Fibroblast of lung (primary cell): Measurements from ENCODE around the gene ADAMTS9. TPM values are rescaled to one million over a fixed set of nuclear protein-coding genes. Genes with fewer than 3 reads are reported as not detected.

Experiments used
- DNase-seq, 2 donors: peaks; one replicate each; pipeline versions ENCODE4 v3.0.0 to v3.0.0-alpha.2; 2010; ENCODE audit warnings: low read depth in 2 of 2
- H2AFZ ChIP-seq: 2 replicates; pipeline ENCODE4 v1.5.1; 2012; ENCODE audit warnings: low read length, control low read depth, inconsistent platforms
- H3K27ac ChIP-seq: 2 replicates; pipeline ENCODE4 v1.5.1; 2011; ENCODE audit warnings: low read length, control low read depth; ENCODE audit not compliant: insufficient read depth
- H3K27me3 ChIP-seq: 2 replicates; pipeline ENCODE4 v1.5.1; 2011; ENCODE audit warnings: mild to moderate bottlenecking, low read length; ENCODE audit not compliant: control insufficient read depth, insufficient read depth
- H3K36me3 ChIP-seq: 2 replicates; pipeline ENCODE4 v1.5.1; 2011; ENCODE audit warnings: low read length; ENCODE audit not compliant: control insufficient read depth, insufficient read depth
- H3K4me1 ChIP-seq: 2 replicates; pipeline ENCODE4 v1.5.1; 2011; ENCODE audit warnings: low read length; ENCODE audit not compliant: control insufficient read depth, insufficient read depth; ENCODE audit errors: extremely low read depth
- H3K4me2 ChIP-seq: 2 replicates; pipeline ENCODE4 v1.5.1; 2011; ENCODE audit warnings: low read length, control low read depth; ENCODE audit not compliant: insufficient read depth; ENCODE audit errors: extremely low read depth
- H3K4me3 ChIP-seq, 4 experiments: fragments of 200-600 bp in 1 of 4; sonication (generic) in 1 of 4; replicated peaks in 1 of 4; 2 replicates each; pipeline ENCODE4 v1.5.1; 2011 to 2016; ENCODE audit warnings: low read length in 4 of 4, low read depth in 3 of 4, mild to moderate bottlenecking in 3 of 4, control low read depth in 2 of 4, inconsistent platforms in 1 of 4, mixed read lengths in 1 of 4; ENCODE audit not compliant: insufficient read depth in 1 of 4; ENCODE audit errors: control extremely low read depth in 1 of 4
- H3K79me2 ChIP-seq: 2 replicates; pipeline ENCODE4 v1.5.1; 2012; ENCODE audit warnings: mild to moderate bottlenecking, low read length, inconsistent platforms; ENCODE audit not compliant: control insufficient read depth, insufficient read depth
- H3K9ac ChIP-seq: 2 replicates; pipeline ENCODE4 v1.5.1; 2011; ENCODE audit warnings: mild to moderate bottlenecking, low read length, control low read depth; ENCODE audit not compliant: insufficient read depth
- H3K9me3 ChIP-seq: 2 replicates; pipeline ENCODE4 v1.5.1; 2012; ENCODE audit warnings: low read depth, low read length; ENCODE audit not compliant: control insufficient read depth, insufficient read depth
- H4K20me1 ChIP-seq: 2 replicates; pipeline ENCODE4 v1.5.1; 2011; ENCODE audit warnings: low read length; ENCODE audit not compliant: control insufficient read depth, insufficient read depth; ENCODE audit errors: extremely low read depth
- CTCF ChIP-seq, 2 donors: IDR thresholded peaks in 1 of 2; conservative IDR thresholded peaks in 1 of 2; 1 replicate in 1 of 2; 2 replicates in 1 of 2; pipeline ENCODE4 v1.5.1; 2011 to 2012; ENCODE audit warnings: low read length in 2 of 2, control low read depth in 1 of 2, inconsistent platforms in 1 of 2, low read depth in 1 of 2, mild to moderate bottlenecking in 1 of 2
- EZH2 ChIP-seq: IDR thresholded peaks from 2 replicates; pipeline ENCODE4 v1.5.1; 2012; ENCODE audit warnings: low read length, control low read depth, mild to moderate bottlenecking; ENCODE audit errors: missing control alignments
- polyA plus RNA-seq, 2 donors: library from polyadenylated mRNA; depleted of rRNA in 1 of 2; stranded (reverse) in 1 of 2; unstranded in 1 of 2; fragments of >200 nt; gene quantifications; 2 replicates each; pipeline ENCODE4 v1.2.1, GENCODE V29; 2011 to 2012; ENCODE audit warnings: missing spikeins in 1 of 2
- total RNA-seq: library from RNA; depleted of rRNA; stranded (reverse); fragments of >200 nt; gene quantifications from 2 replicates; pipeline ENCODE4 v1.2.1, GENCODE V29; 2014

Gene ADAMTS9
- total and polyA plus RNA-seq, 2 donors (not counting 1 experiment from before 2014, with no cell fraction given): 0.82 to 1.8 TPM

- H3K4me1 ChIP-seq: no peaks in the 10 kb centered on the region
- DNase-seq: no peak
- no peaks in the 10 kb centered on the region for H3K36me3 ChIP-seq
- H3K9me3 ChIP-seq: no peaks in the 10 kb centered on the region
- no peak overlapping the region for H3K4me2 ChIP-seq
- no peaks in the 10 kb centered on the region for H3K79me2 ChIP-seq
- H3K27ac ChIP-seq: no peak overlapping the region
- no peaks in the 10 kb centered on the region for H3K27me3 ChIP-seq
- H4K20me1 ChIP-seq: no peaks in the 10 kb centered on the region
- no peak overlapping the region for H3K4me3 ChIP-seq
- H3K9ac ChIP-seq: no peak overlapping the region
- no peak for TF ChIP-seq CTCF (conservative IDR thresholded peaks at IDR 0.05 in 1 of 2, IDR thresholded peaks at IDR 0.05 in 1 of 2; ENCODE audit: low read depth in 1 of 2, low read length in 2 of 2)
- TF ChIP-seq EZH2: no peak
- no peak overlapping the region for H2AFZ ChIP-seq
Observed at GRCh38 chr3:64563751-64564150, 124.0 kb downstream of the ADAMTS9 start.

GRCh38 chr3:64561868-64562267 is 125.9 kb downstream of the ADAMTS9 start:
- TF ChIP-seq CTCF (conservative IDR thresholded peaks at IDR 0.05 in 1 of 2, IDR thresholded peaks at IDR 0.05 in 1 of 2; ENCODE audit: low read depth in 1 of 2, low read length in 2 of 2): no peak
- no peak for TF ChIP-seq EZH2
- Histone ChIP-seq H3K79me2 (no peaks in the 10 kb centered on the region), H2AFZ (no peak overlapping the region), H3K4me1 (no peaks in the 10 kb centered on the region), H3K27ac (no peak overlapping the region), H3K4me3 (peak overlapping the region in 2 of 4 experiments; percentile 38 to 55), H3K9ac (no peak overlapping the region), H3K4me2 (peak overlapping the region; percentile 69), H4K20me1 (no peaks in the 10 kb centered on the region), H3K9me3 (no peaks in the 10 kb centered on the region), H3K27me3 (no peaks in the 10 kb centered on the region), H3K36me3 (no peaks in the 10 kb centered on the region)
- DNase-seq: no peak

- Histone ChIP-seq H3K9me3 (no peaks in the 10 kb centered on the region), H3K36me3 (no peaks in the 10 kb centered on the region), H3K9ac (no peak overlapping the region), H3K27ac (no peak overlapping the region), H2AFZ (peak overlapping the region; percentile 77), H3K27me3 (no peaks in the 10 kb centered on the region), H3K4me1 (no peaks in the 10 kb centered on the region), H3K79me2 (no peaks in the 10 kb centered on the region), H3K4me2 (peak overlapping the region; percentile 69), H3K4me3 (peak overlapping the region; percentile 21 to 55 (median 36)), H4K20me1 (no peaks in the 10 kb centered on the region)
- TF ChIP-seq EZH2 (no peak), CTCF (conservative IDR thresholded peaks at IDR 0.05 in 1 of 2, IDR thresholded peaks at IDR 0.05 in 1 of 2; ENCODE audit: low read depth in 1 of 2, low read length in 2 of 2) (no peak)
- DNase-seq: peak in 1 of 2 donors; percentile 52
Observed at GRCh38 chr3:64561325-64561843, 126.4 kb downstream of the ADAMTS9 start.
